ENCODE data around the gene CACNA1D.
"Not testable (repeated sequence)": the region's sequence is repeated elsewhere in the genome, so short reads cannot be mapped to it uniquely, and the experiment has no call there.

Gene CACNA1D

DNA sequence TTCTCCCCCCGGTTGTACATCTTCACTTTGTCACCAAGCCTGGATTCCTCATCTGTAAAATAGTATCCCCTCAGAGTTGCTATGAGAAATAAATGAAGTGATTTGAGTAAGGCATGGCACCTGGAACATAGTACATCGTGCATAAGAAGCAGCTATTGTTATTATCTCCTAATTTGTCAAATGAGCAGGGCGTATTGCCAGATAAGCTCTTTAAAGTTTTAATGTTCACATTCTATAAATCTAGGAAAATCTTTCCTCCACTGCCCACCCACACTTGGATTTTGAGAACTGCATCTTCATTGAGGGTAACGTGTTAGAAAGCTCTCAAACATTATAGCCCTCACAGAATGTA is 32.3 kb downstream of the CACNA1D start:
- no peak for DNase-seq (ENCODE audit: low spot score)

DNA sequence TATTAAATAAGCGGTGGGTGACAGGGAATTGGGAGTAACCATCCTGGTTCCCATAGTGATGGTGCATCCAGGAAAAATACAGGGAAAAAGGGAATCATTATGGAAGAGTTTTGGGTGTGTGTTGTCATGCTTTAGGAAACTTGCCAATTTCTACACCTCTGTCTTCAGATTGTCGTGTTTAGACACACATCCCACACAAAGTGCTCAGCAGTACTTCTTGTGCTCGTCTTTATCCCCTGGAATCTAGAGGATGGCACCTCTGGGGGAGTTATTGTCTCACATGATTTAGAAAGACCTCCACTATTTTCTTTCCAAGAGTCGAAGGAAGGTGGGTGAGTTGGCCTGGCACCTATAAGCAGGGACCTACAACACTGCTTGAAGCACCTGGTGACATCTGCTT is 35.8 kb downstream of the CACNA1D start:
- no peak for DNase-seq (ENCODE audit: low spot score)

DNA sequence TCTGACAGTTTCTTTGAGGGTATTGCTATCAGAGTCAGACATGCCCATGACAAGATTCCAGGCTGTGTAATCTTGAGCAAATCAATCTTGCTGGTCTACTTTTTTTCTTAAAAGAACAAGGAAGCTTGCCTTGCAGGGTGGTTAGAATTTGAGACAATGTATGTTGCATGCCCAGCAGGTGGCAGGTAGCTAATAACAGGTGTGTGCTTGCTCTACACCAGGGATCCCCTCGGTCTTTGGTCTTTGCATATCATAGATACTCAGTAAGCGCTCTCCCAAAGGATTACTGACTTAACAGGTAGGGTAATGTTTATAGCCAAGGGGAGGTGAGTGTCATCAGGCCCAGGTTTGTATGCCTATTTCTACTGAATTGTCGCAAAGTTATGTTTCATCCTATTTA is 37.3 kb downstream of the CACNA1D start:
- no peak for DNase-seq (ENCODE audit: low spot score)

DNA sequence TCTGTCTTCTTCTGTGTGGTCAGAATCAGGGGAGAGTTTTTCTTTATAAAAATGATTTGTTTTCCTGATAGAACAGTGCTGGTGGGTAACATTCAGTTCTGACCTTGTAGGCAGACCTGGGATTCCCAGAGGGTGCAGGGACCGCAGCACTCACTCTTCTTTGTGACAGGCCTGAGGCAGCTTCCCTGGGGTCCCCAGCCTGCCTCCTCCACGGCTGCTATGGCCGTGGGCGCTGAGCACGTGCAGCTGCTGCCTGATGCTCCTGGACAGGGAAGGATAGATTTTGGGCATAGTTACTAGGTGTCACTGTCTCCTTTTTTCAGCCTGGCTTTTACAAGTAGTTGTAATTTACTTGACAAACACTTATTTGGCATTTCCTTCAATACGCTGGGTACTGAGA is 39.1 kb downstream of the CACNA1D start:
- no peak for DNase-seq (ENCODE audit: low spot score)

DNA sequence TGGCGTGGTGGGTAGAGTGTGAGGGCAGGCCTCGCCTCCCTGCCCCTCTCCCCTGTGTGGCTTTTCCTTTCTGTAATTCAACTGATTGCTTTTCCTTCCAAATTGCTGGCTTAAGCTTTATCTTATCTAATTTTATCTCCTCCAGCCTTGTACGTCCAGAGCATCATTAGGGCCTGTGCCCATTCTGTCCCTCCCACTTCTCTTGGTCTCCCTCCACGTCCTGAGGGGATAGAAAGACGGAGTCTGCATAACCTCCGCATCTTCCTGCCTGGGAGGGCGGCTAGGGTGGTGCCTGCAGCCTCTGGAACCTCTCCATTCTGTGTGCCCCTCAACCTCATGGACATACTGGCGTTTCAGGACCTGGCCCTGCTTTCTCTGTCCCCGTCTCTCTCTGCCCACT is 39.8 kb downstream of the CACNA1D start:
- DNase-seq (ENCODE audit: low spot score), result no peak

DNA sequence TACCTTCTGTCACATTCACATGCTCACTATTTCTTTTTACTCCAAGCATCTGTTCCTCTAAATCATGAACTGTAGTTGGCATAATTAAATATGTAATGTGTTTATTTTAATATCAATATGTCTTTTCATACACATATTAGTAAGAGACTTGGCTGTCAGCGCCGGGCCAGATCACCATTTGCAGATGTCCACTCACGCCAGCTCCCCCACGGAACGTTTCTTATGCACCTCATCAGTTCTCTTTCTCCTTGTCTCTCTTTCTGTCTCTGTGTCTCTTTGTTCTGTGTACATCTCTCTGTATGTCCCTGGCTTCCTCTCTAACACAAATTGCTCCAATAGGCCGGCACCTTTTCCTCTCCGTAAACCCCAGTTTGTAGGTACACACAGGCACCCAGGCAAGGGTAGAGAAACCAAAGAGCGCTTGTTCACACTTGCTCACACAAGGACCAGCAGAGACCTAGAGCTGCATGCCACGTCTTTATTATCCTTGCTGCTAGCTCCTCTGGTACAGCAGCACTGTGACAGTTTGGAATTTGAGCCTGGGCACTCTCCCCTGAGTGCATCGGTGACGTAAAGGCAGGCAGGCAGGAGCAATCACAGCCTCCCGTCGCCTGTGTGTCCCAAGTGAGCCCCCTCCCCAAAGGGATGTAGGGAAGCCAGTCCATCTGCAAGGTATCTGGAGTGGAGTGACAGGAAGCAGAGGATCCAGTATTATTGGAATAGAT is 40.4 kb downstream of the CACNA1D start:
- no peak for DNase-seq (ENCODE audit: low spot score)

DNA sequence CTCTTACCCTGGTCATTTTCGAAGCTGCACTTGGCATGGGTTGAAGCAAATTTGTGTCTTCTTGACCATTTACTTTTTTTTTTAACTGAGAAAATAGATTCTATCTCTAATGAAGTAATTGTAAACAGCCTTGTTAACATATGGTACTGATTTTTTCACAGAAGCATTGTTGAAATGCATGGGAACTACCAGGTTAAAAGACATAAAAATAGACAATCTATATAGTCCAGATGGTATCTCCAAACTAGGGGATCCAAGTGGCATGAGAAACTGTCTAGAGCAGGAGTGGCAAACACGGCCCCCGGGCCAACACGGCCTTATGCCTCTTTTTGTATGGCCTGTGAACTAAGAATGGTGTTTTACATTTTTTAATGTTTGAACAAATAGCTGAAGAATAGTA is 41.9 kb downstream of the CACNA1D start:
- DNase-seq (ENCODE audit: low spot score), result no peak

DNA sequence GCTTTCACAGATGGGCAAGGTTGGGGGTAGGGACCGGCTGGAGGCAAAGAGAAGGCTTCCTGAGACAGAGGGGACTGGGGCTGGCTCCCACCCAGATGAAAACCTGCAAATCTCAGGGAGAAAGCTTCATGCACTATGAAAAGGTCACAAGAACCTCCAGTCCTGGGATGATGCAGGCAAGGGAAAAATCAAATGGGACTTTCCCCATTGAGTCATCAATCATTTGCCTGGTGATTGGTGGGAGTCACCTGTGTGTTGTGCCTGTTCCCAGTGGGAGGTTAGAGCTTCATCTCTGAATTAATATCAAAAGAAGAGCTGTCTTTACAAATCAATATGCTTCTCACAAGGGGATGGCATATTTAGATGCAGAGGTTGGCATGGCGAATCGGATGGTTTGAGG is 49.9 kb downstream of the CACNA1D start:
- no peak for DNase-seq (ENCODE audit: low spot score)

DNA sequence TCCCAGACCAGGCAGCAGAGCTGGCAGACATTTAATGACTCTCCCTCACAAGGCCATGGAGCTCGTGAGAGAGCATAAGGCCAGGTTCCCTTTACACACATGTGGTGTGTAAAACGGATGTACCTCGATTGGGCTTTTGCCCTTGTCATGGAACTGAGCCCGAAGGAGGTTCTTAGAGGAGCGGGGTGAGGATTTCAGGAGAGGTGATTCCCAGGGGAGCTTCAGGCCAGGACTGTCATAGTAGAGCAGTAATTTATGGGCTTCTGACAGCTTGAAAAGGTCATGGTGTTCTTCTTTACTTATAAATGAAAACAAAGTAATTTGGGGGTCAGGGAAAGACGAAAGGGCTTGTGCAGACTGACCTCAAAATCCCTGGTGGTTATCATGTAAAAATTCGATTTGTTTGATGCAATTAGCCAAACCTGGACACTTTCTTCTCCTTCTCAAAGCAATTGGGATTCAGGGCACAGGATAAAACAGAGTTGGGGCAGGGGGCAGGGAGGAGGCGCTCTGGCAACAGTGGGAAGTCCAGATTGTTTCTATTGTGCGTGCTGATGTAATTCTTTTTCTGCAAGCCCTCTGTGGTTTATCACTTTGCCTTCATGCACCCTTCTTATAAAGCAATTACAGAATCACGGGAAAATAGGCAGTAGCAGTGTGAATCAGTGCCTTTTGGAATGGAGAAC is 51.0 kb downstream of the CACNA1D start:
- DNase-seq (ENCODE audit: low spot score), result no peak

DNA sequence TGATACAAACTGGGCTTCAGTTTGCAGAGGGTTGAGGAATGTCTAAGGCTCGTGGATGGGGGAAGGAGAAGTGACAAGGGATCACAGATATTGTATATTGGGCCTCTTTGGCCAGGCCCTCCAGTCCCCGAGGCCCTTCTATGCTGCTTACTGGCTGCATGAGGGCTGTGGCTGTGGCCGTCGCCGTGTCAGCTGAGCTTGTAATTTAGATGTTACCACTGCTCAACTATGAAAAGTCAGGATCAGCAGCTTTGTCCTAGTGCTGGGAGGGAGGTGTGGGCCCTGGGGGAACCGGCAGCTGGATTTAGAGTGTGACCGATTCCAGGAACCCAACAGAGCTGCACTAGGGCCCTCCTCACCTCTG is 51.6 kb downstream of the CACNA1D start:
- no peak for DNase-seq (ENCODE audit: low spot score)

DNA sequence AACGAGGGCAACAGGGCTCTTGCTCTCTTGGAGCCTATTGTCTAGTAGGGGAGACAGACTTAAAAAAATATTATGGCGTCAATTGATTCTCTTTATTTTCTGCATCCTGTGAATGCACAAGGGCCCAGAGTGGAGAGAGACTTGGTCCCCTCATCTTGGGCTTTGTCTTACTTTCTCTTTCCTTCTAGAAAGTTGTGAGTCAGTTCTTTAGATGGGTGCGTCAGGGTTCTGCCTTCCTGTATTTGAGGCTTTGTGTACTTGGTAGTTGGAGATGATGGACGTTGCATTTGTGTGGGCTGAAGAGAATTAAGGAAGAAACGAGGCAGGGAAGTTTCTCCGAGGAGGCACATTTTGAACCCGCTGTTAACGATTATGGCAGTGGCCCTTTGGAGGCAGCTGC is 52.9 kb downstream of the CACNA1D start:
- no peak for DNase-seq (ENCODE audit: low spot score)

DNA sequence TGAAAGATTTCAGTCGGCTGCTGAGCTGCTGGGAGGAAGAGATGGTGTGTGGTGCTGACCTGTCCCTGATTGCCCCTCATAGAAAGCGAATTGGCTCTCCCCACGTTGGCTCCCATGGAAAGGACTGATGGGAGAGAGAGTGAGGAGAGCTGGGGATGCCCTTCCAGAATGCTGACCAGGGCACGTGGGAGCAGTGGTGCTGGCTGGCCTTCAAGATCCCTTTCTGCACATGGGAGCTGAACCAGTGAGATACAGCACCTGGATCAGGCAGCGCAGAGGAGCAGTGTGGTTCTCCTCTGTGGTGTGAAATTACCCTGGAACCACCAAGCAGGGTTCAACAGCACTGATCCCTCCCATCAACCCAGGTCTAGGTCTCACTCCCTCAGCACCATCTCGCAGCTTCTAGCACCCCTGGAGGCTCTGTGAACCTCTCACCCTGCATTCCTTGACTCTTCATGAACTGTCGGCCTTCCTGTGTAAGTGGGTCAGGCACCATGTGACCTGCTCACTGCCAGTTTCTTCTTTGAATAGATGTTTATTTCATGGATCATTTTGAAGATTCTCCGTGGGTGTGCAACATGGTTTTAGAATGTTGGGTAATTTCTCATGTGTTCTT is 55.7 kb downstream of the CACNA1D start:
- DNase-seq (ENCODE audit: low spot score), result no peak

DNA sequence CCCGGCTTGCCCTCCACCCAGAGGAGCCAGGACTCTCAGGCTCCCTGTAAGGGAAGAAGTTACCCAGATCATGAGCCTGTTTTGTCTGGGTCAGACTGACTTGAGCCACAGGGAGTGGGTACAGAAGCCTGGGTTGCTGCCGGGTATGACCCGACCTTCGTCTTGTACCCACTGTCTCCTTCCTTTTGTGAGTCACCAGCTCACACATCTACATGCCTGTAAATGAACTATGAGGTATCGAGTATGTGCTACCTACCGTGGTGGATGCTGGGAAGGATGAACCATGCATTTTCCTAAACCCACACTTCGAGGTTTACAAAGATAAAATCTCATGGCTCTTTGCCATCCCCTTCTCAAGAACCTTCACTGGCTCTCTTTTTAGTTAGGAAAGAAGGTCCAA is 56.9 kb downstream of the CACNA1D start:
- DNase-seq (ENCODE audit: low spot score), result no peak

DNA sequence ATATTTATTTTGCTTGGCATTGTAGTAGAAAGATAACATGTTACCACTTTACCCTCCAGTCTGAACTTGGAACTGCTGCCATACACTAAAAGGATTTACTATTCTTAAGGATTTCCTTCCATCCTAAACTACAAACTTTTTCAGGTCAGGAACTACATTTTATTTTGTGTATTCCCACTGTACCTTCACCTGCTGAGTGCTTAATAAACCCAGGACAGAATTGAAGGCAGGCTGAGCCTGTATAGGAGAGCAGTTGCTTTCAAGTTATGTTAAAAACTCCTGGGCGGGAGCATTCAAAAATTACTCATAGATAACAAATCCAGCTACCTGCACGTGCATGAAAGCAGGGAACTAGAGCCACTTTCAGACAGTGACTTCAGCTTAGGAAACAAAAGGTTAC is 58.3 kb downstream of the CACNA1D start:
- DNase-seq (ENCODE audit: low spot score), result no peak

DNA sequence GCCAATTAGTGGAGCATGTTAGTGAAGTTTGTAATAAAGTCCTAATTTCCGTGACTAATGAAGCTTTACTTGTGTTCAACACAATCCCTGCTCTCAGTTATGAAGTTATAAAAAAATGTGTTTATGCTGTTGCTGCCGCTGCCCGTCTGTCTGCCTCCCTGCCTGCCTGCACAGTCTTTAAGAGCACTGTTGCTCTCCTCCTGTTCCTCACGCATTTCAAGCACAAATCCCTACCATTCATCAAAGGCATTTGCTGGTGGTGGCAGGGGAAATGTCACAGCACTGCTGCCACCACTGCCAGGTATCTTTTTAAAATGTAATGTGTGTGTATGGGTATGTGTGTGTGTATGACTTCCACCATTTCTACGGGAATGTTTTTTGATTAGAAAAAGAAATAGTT is 58.8 kb downstream of the CACNA1D start:
- no peak for DNase-seq (ENCODE audit: low spot score)

DNA sequence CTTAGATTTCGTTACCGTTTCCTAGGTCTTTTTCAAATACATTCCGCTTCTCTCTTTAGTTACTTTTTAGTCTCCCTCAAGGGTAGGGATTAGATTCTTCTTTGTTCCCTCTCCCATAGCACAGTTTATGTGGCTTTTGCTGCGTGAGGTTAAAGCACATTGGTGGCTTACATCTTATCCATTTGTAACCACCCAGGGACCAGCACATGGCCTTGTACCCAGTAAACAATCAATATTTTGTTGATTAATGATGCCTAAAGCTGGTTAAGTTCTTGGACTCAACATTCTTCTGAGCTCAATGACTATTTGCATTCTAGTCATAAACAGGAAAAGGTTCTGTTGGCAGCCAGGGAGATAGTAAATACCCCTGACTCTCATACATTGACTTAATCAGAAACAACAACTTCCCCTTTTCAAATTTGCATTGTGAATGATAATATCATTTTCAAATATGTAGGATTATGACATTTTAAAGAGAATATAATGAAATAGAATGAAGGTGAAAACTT is 60.2 kb downstream of the CACNA1D start:
- DNase-seq (ENCODE audit: low spot score), result no peak

DNA sequence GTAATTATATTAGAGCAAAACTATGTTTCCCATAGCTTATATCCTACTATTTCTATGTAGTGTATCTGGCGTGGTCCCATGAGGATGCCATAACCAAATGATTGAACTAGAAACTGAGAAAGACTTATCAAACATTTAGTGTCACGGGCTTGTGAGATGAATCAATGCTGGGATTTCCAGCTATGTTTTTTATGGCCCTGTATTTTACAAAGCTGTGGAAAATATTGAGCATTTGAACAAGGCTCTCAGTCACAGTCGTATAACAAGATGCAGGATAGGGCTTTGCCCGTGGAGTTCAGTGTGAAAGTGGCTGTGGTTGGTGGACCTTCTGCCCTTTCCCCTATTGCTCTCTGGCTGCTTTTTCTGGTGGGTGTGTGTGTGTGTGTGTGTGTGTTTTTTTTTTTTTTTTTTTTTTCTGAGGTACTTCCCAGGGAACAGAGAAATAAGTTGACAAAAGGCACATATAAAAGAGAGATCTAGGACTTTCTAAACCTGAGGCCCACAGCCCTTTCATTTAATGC is 60.7 kb downstream of the CACNA1D start:
- no peak for DNase-seq (ENCODE audit: low spot score)

DNA sequence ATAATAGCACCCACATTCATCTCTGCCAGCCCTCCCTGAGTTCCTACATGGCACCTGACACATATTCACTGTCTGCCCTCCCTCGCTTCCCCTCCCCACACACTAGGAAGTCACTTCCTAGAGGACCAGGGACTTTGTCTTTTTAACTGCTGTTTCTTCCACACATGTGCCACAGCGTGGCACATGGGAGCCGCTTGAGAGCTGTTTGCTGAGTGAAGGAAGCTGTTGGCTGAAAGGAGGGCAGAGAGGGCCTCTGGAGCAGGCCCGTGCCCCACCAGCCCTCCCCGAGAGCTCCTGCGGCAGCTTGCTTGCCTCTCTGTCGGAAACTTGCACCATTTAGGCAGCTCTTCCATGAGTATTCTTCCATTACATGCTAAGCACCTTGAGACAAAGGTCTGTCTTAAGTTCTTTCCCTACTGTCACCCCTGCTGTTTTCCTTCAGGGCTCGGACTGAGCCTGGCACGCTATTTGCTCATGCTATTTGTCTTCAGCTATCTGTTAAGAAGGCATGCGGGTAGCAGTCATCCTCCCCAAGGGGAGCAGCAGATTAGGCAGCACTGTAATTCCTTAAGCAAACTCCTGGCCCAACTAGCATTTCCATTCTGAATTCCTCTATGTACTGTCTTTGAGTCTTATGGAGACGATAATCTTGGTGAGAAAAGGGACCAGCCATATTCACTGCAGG is 72.2 kb downstream of the CACNA1D start:
- no peak for DNase-seq (ENCODE audit: low spot score)

DNA sequence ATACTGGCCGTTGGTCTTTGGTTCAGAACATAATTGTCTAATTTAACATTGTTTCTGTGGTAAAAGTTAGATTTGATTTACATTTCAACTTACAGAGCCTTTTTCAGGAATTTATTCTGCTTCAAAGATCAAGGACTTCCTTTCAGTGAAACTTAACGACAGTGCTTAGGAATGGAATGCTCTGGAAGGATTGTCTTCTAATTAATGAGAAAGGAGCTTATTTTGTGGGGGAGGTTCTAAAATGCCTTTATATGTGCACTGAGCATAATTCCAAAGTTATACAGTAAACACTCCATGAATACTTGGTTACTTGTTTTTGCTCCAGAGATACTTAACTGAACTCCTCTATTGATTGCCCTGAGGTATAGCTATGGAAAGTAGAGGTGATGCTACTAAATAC is 75.7 kb downstream of the CACNA1D start:
- DNase-seq (ENCODE audit: low spot score), result no peak

DNA sequence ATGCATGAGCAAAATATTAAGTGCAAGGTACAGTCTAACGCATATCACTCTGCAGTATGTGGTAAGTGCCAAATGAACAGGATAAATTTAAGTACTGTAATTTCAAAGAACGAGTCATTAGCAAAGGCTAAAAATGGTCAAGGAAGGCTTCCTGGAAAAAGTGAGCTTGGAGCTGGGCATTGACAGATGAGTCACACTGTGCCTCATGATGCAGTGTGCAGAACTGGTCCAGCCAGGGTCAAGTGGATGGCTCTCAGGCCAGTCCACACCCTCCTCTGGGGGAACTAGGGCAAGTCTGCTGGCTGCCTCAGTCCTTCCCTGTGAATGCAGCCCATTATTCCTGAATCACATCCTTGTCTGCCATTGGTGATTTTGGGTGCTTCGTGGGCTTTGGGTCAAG is 76.3 kb downstream of the CACNA1D start:
- DNase-seq (ENCODE audit: low spot score), result no peak

DNA sequence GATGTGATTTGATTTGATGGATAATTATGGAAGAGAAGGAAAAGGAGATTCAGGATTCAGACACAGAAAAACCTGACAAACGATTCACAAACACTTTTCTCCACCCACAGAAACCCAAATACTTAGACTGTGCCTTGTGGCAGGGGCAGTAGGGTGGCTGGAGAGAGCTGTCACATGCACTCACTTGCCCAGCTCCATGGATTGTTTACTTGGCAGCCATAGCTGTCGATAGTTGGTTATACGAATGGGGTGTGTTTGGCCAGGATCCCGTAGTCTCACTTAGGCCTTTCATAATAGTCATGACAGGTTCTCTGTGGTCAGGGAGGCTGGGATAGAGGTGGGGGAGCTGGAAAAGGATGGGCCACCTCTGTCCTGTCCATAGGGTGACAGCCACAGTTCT is 76.9 kb downstream of the CACNA1D start:
- DNase-seq (ENCODE audit: low spot score), result no peak

DNA sequence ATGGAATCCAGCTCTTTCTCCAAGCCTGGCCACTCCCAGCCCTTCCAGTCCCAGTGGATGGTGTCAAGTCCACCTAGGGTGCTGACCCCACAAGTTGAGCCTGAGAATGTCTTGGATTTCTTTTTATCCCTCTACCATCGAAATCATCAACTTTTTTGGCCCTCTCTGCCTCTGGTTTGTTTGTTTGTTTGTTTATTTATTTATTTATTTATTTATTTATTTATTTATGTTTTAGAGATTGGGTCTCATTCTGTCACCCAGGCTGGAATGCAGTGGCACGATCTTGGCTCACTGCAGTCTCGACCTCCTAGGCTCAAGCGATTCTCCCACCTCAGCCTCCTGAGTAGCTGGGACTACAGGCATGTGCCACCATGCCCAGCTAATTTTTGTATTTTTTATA is 77.8 kb downstream of the CACNA1D start:
- DNase-seq (ENCODE audit: low spot score), result not testable (repeated sequence)

DNA sequence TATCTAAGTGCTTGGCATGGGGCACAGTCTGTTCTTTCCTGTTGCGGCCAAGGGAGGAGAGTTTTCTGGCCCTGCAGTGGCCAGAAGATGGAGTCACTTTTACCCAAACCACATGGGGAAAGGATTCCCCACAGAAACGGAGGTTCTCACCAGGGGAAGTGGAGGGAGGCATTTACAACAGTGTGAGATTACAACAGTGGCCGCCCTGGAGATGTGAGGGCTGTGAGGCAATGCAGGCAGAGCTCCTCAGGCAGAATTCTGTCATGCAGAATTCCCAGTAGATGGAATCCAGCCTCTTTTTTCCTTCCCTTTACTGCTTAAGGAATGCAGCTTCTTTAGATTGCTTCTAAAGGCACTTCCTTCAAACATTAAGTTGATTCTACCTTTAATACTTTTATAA is 83.1 kb downstream of the CACNA1D start:
- no peak for DNase-seq (ENCODE audit: low spot score)
